ENCODE data around the gene BSN.
"Not testable (repeated sequence)": the region's sequence is repeated elsewhere in the genome, so short reads cannot be mapped to it uniquely, and the experiment has no call there.

Gene BSN

DNA sequence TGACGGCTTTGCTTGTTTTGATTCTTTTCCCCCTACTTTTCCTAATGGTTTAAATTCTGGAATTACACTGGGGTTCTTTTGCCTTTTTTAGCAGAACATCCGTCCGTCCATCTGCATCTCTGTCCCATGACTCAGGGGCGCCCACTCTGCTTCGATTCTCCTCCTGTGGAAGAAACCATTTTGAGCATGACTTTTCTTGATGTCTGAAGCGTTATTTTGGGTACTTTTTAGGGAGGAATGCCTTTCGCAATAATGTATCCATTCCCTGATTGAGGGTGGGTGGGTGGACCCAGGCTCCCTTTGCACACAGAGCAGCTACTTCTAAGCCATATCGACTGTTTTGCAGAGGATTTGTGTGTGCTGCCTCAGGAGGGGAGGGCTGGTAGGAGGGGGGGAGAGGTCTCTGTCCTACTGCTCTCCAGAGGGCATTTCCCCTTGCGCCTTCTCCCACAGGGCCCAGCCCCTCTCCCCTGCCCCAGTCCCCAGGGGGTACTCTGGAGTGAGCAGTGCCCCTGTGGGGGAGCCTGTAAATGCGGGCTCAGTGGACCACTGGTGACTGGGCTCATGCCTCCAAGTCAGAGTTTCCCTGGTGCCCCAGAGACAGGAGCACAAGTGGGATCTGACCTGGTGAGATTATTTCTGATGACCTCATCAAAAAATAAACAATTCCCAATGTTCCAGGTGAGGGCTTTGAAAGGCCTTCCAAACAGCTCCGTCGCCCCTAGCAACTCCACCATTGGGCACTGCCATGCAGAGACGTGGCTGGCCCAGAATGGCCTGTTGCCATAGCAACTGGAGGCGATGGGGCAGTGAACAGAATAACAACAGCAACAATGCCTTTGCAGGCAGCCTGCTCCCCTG lies 19.5 kb upstream of the BSN start:
- no peak for DNase-seq (ENCODE audit: low read depth, low spot score)

DNA sequence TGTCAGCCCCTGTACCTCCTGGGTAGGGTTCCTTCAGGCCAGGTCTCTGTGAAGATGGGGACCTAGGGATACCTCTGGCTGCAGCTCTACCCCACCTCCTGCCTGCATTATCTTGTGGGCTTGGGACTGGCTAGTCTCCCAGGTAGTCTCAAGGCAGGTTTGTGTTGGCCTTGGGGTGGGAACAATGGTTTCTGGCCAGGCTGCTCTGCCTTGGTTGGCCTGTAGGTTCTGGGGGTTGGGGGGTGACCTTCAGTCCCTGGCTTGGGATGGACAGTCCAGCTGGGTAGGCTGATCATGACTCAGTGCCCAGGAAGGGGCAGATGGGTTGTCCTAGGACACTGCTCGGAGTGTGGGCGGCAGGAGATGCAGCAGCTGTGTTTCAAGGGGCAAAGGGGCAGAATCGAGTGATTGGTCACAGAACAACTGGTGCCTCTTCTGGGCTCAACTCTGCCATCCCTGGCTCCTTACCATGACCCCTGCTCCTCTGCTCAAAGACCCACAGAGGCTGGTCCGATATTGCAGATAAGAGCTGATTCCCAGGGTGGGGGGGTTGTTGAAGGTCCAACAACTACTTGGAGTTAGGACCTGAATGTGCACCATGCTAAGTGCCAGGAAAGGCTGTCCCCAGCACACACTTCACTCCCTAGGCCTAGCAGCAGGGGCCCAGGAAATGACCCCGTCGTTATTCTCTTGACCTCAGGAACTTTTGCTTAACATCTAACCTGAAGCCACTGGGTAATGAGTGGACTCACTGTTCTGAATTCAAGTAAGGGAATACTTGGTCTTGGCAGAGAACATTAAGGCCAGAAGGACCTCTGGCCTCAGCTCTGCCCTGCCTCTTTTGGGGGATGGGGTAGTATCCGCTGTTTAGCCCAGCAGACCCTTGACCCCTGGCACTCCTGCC lies 18.1 kb upstream of the BSN start:
- DNase-seq (ENCODE audit: low read depth, low spot score): no peak

DNA sequence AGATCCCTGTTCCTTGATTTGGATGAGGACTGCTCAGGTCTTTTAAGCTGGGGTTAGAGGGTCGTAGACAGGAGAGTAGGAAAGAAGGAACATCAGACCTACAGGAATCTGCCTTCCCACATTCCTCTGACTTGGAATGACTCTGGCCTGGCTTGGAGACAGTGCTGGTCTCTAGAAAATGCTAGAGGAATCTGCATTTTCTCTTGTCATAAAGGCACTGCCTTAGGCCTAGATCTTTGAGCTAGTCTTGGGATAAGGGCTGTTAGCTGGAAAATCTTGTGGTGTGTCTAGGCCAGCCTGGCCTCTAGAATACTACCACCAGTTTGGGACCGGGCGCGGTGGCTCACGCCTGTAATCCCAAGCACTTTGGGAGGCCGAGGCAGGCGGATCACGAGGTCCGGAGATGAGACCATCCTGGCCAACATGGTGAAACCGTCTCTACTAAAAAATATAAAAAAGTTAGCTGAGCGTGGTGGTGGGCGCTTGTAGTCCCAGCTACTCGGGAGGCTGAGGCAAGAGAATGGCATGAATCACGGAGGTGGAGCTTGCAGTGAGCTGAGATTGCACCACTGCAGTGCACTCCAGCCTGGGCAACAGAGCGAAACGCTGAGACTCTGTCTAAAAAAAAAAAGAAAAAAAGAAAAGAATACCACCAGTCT lies 17.3 kb upstream of the BSN start:
- DNase-seq (ENCODE audit: low read depth, low spot score): no peak

DNA sequence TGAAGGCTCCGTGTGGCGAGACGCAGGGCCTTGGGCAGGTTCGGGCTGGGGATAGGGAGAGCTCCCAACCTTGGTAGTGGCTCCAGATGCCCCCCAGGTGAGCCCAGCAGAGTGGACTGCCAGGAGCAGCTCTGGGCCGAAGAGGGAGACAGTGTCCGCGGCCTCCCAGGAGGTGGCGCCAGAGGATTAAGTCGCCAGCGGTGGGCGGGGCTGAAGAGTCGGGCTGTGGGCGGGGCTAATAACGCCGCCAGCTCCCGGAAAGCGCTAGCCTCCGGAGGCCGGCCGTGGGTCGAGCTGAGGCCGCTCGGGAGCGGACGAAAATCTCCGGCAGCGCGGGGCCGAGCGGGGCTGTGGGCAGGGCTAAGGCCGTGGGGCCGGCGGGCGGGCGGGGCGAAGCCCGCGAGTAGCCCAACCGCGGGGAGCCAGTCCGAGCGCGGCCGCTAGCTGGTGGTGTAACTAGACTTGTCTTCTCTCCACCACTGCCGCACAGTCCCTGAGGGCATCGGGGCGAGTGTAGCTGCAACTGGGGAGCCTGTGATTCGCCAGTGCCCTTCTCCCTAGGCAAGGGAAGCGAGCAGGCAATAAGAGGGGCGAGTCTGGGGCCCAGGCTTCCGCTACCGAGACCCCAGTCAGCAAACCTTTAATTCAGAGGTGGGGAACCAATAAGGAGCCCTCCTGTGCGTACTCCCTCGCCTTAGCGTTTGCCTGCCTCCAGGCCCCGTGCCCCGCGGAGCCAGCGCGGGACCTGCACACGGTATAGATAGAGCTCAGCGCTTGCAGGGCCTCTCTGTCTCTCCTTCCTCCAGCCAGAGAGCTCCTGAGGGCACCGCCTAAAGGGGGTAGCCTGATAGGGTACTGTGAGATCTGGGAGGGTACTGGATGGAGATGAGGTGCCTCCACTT lies 14.4 kb upstream of the BSN start:
- peak; percentile 87 for DNase-seq (ENCODE audit: low read depth, low spot score)

DNA sequence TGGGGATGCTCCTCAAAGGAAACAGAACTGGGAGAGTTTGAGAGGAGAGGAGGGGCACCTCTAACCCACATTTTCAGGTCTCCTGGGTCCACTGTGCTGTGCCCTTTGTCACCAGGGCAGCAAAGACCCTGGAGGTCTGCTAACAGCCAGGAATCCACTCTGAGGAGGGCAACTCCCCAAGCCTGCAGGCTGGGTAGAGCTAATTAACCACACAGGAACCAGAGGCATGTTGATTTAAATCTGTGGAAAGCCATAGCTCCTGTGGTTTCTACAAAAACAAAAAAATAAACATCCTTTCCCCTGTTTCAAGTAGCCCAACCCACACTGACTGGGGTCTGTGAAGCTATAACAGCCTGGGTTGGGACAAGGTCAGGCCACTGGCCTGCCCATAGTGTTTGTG lies 2.2 kb upstream of the BSN start:
- DNase-seq (ENCODE audit: low read depth, low spot score): no peak

GRCh38 chr3:49553324-49553691 lies 969 bp upstream of the BSN start:
- DNase-seq (ENCODE audit: low read depth, low spot score): no peak

DNA sequence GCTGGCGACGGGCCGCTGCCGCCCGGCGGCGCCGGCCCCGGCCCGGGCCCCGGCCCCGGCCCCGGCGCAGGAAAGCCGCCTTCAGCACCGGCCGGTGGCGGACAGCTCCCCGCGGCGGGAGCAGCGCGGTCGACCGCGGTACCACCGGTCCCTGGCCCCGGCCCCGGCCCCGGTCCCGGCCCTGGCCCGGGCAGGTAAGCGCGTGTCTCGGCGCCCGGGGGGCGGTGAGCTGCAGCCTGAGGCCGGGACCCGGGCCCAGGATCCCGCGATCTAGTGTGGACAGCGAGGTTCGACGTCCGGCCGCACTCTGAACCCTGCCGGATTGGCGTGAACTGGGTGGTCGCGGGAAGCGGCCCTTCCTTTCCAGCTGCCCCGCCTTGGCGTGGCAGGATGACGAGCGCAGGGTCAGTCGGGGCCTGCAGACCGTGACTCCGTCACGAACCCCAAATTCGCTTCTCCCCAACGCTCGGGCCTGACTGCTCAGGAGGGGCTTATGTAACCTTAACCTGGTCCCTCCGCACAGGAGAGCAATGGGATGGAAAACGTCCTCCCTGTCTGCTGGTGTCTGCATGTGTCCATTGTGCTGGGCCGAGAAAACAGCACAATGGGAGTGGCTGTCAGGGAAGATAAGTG lies 472 bp downstream of the BSN start:
- no peak for DNase-seq (ENCODE audit: low read depth, low spot score)

- no peak for DNase-seq (ENCODE audit: low read depth, low spot score)
Observed at GRCh38 chr3:49556500-49557275, 2.4 kb downstream of the BSN start.

DNA sequence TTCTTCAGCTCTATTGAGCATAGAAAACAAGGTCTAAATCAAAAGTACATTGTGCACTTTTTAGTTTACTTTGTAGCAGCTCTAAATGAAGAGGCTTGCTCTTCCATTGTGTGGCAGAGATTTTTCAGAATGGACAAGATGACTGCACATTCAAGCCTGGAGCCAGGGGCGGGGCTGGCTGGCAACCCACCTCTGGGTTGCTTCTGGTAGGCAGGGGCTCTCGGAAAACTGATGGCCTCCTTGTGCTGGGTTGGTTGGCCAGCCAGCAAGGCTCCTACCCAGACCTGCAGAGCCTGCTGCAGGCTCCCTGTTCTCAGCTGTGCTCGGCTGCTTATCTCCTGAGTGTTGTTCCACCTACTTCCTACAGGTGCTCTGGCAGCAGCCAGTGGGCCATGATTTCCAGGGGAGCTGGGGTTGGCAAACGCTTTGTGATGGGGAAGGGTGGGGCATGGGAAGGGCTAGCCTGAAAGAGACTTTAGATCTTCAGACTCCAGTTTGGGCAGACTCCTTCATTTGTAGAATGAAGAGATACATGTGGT lies 8.8 kb downstream of the BSN start:
- DNase-seq (ENCODE audit: low read depth, low spot score): no peak

- no peak for DNase-seq (ENCODE audit: low read depth, low spot score)
Observed at GRCh38 chr3:49563766-49564165, 9.5 kb downstream of the BSN start.

DNA sequence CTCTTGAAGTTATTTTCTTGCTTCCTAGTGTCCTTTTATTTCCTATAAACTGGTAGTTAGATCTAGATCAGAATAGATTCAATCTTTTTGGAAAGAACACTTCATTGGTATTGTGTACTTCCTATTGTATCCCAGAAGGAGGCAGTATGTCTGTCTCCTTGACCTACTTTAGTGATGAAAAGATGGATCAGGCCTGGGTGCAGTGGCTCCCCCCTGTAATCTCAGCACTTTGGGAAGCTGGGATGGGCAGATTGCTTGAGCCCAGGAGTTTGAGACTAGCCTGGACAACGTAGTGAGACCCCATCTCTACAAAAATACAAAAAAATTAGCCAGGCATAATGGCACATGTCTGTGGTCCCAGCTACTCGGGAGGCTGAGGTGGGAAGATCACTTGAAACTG lies 12.0 kb downstream of the BSN start:
- no peak for DNase-seq (ENCODE audit: low read depth, low spot score)

DNA sequence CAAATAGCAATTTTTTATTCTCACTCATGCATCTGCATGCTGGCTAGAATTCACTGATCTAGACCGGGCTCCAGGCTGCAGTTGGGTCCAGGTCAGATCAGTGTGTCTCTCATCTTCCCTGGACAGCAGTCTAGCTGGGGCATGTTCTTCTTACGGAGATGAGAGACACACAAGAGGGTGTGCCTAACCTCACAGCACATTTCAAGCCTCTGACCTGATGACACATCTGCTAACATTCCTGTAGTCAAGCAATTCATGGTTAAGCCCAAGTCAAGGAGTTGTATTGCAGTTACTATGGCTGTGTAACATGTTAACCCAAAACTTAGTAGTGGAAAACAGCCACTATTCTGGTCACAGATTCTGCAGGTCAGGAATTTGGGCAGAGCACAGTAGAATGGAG lies 13.1 kb downstream of the BSN start:
- no peak for DNase-seq (ENCODE audit: low read depth, low spot score)

DNA sequence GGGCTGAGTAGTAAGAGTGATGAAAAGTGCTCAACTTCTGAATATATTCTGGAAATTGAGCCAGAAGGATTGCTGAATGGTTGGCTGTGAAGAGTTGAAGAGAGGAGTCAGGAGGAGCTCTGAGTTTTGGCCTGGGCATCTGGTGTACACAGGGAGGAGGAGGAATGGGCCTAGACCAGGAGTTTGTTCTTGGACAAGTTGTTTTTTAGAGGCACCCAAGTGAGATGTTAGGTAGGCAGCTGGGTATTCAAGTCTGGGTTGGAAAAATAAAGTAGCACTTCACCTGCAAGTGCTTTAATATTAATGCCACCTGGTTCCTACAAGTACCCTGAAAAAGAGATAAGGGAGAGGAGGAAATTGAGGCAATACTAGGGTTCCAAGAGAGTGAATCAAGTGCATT lies 14.7 kb downstream of the BSN start:
- DNase-seq (ENCODE audit: low read depth, low spot score): no peak

DNA sequence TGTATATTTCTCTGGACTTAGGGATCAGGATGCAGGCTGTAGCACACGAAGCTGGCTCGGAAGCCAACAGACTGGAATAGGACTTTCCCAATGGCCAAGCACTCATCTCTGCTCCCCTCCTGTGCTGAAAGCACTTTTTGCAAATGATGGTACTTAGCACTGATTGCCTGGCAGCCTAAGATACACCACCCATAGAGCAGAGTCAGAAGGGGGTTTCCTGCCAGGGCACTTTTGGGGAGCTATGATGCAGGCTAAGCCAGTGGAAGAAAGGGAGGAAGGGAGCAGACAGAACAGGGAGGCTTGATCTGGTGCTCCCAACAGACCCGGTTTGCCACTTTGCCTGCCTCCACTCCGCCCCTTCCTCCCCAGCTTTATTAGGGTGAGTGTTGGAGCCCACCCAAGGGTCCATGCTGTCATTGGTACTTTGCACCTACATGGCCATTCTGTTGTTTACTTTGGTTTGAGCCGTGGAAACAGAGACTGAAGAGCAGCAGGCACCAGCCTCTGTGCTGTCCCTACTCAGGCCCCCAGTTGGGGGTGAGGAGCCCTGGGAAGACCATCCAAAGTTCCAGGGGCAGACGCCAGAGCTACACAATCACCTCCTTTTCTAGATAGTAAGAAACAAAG lies 15.9 kb downstream of the BSN start:
- no peak for DNase-seq (ENCODE audit: low read depth, low spot score)

- no peak for DNase-seq (ENCODE audit: low read depth, low spot score)
Observed at GRCh38 chr3:49582177-49582576, 27.9 kb downstream of the BSN start.

DNA sequence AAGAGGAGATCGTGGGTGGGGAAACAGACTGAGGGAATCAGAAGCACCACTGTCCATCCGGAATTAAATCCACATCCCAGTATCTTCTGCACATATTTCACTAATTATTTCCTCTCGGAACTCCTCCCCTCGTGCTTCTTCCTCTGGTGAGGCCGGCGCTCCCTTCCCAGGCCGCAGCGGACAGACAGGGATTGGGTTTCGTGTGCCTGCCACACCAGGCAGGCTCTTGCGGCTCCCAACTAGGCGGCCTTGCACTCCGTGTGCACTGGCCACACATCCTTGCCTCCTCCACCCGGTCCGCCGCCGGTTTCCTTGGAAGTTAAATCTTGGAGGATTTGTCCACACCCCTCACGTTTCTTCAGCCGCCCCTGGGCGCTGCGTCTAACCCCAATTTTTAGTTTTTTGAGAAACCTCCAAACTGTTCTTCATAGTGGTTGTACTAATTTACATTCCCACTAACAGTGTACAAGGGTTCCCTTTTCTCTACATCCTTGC lies 31.0 kb downstream of the BSN start:
- not testable (repeated sequence) for DNase-seq (ENCODE audit: low read depth, low spot score)

- DNase-seq (ENCODE audit: low read depth, low spot score): no peak
Observed at GRCh38 chr3:49591615-49592014, 37.3 kb downstream of the BSN start.

DNA sequence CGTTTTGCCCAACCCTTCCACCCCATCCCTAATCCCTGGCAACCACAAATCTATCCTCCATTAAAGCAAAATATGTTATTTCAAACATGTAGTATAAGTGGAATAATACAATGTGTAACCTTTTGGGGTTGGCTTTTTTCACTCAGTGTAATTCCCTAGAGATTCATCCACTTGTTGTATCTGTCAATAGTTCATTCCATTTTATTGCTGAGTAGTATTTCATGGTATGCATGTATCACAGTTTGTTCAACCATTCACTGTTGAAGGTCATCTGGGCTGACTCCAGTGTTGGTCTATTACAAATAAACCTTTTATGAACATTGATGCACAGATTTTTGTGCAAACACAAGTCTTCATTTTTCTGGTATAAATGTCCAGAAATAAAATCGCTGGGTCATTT lies 38.8 kb downstream of the BSN start:
- no peak for DNase-seq (ENCODE audit: low read depth, low spot score)

DNA sequence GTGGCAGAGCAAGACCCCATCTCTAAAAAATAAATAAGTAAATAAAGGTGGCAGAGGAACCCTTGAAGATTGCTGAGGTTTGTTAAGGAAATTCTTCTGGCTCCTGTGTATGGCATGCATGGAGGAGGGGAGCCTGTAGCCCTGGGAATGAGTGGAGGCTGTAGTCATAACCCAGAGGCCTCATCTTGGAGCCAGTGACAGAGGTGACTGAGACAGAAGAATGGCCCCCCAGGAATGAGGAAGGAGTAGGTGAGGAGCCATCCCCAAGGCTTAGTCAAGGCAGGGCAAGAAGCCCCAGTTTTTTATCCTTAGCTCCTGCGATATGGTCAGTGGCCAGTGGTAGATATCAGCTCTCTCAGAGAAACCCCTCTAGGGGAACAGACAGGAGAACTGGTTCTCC lies 46.5 kb downstream of the BSN start:
- DNase-seq (ENCODE audit: low read depth, low spot score): no peak

All from activated CD4-positive, CD25-positive, alpha-beta regulatory T cell treated with anti-CD3 and anti-CD28 coated beads, Interleukin-2, amount 50 U/mL, for 16 hours (primary cell).